HG03342 (cell line): ENCODE data around the gene CIROP.
A peak's percentile ranks its signal among the peaks of the same experiment; 100 is the strongest.

Experiments
- ATAC-seq: cut with Tn5 transposase; IDR thresholded peaks from one replicate; pipeline ENCODE4 v1.9.1; 2021; ENCODE audit warnings: mild to moderate bottlenecking, moderate library complexity; ENCODE audit not compliant: unreplicated experiment

CIROP gene

DNA sequence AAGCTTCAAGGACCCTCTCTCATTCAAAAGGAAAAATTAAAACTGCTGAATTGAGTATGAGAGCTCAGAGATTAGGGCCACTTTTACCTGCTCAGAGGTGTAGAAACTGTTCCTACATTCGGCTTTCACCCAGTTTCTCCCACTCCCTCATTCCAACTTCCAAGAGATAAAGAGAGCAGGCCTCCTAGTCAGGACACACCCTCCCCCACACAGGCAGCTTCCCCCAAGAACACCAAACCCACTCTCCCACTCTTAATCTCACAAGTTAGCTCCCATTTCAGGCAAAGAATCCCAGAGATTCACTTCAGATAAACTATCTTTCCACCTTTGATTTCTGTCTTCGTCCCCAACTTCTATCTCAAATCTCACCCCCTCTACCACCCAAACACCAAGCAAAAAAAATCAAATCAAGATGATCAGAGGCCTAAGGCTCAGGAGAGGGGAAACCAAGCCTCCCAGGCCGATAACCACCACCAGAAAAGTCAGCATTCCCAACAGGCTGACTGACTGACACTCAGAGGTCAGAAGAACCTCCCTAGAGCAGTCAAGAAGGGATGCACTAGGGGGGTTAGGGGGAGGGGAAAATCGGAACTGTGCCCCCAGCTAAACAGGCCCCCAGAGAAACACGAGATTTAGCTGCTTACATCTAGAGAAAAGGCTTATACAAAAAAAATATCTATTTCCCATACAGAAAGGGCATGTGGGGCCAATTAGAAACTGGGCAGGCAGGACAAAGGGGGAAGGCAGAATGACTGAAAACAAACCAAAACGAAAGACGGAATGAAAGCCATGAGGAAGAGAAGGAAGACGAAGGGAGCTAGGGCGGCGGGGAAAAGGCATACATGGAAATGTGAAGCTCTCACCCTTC is 34.3 kb downstream of the CIROP start:
- ATAC-seq, result no peak

GRCh38 chr14:23069413-23069806 is 35.4 kb downstream of the CIROP start:
- no peak for ATAC-seq

DNA sequence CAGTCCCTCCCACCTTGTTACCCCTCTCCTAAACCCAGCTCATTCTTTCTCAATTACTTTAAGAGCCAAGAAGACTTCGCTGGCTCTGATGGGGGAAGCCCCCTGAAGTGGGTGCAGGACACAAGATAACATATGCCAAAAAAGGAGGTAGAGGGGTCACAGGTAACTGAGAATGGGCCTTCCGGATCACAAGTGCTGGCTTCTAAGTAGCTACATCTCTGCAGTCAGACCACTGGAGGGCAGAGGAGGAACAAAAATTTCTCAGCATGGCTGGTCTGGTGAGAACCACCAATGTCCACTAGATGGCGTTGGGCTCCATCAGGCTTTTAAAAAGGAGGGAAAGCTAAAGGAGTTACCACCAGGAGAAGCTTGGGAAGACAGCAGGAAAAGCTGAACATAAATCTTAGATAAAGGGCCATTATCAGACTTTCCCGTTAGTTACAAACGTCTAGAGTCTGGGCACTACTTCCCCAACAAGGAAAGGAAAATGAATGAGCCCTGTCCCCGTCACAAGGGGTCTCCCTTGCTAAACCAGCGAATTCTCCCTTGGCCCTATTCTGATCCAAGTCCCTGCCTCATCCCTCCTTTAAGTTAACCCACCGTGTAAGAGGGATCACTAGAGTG is 35.9 kb downstream of the CIROP start:
- peak; percentile 78 for ATAC-seq

DNA sequence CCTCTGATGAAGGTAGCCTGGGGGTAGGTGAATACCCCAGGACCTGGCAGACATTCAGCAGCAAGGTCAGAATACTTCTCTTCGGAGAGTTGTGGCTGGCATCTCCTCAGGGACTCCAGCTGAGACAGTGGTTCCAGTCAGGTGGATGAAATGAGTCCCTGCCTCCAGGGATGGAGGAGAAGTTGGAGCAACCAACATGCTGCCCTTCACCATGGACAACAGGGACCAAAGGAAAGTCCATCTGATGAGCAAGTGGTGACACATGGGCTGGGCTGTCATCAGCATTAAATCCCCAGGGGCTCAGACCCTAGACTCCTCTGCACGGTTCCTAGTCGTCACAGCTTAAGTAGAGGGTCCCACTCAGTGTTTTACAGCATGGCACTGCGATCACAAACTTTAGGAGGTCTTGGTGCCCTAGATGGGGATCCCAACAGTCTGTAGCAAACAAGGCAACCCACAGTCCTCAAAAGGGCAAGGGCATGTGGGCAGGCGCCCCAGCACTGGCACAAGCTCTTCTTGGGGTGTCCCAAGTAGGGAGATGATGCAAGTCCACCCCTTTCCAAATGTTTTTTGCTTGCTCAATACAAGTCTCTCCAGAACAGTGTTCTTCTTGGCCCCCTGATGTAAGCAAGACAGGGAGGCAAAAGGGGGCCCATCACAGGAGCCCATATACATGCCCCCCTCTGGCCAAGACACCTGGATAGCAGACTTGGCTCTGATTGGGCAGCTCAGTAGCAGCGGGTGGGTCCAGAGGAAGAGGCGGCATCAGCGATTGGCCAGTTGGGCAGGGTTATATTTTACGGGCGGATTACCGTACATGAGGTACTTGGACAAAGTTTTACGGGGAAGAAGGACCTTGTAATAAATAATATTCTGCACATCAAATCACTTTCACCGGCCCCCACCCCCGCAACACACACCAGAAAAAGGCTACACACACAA is 36.7 kb downstream of the CIROP start:
- no peak for ATAC-seq

DNA sequence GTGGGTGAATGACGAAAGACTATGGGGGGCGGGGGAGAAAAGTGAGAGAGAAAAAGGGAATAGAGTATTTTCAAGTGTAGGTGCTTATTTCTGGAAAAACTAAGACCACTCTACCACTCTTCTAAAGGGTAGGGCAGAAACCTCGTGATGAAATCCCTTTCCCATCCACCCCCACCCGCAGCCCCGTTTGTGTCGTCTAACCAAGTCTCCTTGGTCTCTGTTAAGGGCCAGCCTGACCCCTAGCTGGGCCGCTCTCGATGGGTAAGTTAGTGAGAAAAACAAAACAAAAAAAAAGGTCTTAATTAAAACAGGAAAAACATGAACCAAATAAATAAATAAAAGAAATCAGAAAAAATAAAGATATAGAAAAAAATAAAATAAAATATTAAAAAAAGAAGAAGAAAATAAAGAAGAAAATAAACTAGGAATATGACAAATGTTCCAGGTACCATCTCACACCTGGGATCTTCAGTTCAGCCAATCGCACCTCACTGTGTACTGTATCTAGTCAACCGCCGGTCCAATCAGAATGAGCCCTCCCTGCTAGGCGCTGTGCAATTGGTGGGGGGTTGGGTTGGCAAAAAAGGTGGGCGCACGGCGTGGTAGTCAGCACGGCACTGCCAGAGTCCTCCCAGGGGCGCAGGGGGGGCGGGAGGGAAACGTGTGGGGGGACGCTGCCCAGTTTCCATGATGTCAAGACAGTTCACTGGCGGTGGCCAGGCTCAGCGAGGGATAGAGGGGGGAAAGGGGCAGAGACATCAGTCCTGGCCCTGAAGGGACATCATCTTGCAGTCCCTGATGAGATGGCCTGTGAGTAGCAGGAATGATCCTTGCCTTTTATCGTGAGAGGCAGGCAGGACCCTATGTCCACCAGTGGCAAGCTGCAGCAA is 37.7 kb downstream of the CIROP start:
- ATAC-seq, result no peak

DNA sequence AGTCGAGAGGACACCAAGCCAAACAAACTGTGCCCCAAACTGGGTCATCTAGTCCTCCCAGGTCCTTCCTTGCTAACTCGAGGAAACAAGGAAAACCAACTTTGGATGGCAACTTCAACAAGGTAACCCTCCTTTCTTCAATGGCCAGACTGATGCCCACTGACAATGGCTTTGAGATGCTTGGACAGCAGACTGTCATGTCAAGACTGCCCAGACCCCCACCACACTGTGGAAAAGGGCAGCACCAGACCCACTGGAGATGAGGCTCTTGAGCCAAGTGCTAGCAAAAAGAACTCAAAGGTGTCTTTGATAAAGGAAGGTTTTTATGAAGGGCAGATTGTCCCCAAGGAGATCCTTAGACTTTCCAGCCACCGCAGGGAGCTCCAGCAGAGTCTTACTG is 38.4 kb downstream of the CIROP start:
- ATAC-seq, result no peak

DNA sequence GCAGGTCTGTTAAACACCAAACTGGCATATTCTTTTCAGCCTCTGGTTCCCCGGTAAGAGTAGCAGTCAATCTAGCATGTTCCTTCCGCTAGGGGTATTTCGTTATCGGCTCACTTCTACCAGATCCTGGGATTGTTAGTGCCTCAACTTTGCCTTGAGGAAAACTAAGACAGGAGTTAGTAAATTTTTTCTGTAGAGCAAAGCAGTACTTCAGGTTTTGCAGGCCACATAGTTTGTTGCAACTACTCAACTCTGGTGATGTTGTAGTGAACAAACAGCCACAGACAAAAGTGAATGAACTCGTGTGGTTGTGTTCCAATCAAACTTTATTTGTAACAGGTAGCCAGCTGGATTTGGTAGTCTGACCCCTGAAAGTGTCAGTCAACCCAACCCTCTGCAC is 41.2 kb downstream of the CIROP start:
- no peak for ATAC-seq

- ATAC-seq, result no peak
Measured at GRCh38 chr14:23062002-23062401, 42.8 kb downstream of the CIROP start.

DNA sequence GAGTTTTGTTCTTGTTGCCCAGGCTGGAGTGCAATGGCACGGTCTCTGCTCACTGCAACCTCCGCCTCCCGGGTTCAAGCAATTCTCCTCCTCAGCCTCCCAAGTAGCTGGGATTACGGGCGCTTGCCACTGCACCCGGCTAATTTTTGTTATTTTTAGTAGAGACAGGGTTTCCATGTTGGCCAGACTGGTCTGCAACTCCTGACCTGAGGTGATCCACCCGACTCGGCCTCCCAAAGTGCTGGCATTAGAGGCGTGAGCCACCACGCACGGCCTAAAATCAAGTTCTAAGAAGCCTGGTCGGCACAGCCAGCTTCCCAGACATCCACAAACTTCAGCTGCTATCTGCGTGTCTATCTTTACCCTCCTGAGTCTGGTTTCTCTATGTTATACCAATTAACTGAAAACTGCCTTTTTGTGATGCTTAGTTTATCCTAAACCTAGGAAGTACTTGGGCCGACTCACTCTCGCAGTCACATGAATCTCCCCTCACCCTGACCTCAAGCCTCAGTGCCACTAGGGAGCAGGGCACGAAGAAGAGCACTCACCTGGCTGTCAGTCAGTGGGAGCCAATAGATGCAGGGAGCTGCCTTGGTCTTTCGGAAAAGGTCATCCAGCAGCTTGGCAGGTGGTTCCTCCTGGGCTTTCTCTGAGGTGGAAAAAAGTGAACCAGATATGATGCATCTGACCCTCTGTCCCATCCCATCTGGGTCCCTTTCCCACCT is 44.1 kb downstream of the CIROP start:
- ATAC-seq, result no peak

DNA sequence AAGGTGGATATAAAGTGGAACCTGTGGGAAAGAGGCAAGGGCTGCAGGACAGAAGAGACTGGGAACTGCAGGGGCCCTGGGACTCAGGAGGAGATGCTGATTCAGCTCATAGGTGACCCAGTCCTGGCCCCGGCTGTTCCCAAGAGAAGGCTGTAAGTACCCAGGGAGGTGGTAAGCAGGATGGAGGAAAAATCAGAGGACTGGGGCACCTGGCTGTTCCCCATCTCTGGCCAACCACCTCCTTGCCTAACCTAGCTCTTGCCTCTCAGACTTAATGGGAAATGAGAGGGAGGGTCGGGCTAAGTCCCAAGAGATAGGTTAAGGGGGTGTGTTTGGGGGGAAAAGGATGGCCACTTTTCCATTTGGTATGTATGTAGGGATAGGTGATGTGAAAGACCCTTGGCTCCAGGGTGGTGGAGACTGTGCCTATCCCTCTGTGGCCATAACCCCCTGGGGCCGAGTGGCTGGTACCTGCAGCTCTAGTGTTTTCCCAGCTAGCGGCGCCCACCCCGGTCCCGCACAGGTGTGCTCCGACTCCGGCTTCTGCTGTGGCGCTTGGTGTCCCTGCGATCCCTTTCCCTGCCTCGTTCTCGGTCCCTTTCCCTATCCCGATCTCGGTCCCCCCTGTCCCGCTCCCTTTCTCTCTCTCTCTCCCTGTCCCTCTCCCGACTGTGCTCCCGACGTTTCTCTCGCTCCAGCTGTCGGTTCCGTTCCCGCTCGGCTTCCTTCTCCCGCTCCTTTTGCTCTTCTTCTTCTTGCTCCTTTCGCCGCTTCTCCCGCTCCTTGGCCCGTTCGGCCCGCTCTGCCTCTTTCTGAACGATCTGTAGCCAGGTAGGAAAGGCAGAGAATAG is 45.9 kb downstream of the CIROP start:
- ATAC-seq, result no peak

DNA sequence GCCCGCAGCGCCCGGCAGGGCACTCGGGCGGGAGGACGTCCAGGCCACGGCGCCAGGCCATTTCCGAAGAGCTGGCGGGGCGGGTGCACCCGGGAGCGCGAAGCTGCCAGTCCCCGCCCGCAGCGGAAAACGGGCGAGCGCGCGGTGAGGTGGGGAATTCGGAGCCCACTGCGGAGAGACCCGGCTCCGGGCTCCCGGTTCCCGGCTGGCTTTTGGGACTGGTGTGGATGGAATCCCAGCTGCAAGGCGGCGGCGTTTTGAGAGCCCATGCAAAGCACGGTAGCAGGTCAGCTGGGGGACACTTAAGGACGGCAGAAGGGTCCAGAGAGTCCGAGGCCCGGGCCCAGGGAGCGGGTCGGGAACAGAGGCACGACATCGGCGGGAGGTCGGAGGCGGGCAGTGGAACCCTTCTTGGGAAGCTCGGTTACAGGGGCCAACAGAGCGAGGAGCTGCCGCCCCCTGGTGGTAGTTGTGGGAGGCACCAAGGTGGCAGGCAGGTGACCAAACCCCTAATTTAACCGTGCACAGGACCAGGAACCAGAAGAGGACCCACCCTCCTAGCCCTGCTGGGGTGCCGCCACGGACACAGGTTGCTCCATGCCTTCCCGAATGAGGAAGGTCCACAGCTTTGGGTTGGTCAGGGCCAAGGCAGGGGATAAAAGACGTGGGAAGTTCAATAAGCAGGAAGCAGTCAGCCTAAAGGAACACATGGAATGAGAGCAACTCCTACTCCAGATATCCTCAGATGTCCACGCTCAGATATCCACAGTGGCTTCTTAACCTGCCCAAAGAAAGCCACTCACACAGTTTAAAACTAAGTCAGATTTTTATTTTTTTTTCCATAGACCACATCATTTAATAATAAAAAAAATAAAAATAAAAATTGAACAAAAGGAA is 46.8 kb downstream of the CIROP start:
- peak; percentile 56 for ATAC-seq

- no peak for ATAC-seq
Measured at GRCh38 chr14:23056956-23057756, 47.6 kb downstream of the CIROP start, which contains the start of gene CDH24. Gene CDH24, minus strand, starts transcription at chr14:23057520. Its CDS starts 1,787 bp downstream, at chr14:23055733.

GRCh38 chr14:23056145-23056955 is 48.4 kb downstream of the CIROP start:
- ATAC-seq, result peak; percentile 54

DNA sequence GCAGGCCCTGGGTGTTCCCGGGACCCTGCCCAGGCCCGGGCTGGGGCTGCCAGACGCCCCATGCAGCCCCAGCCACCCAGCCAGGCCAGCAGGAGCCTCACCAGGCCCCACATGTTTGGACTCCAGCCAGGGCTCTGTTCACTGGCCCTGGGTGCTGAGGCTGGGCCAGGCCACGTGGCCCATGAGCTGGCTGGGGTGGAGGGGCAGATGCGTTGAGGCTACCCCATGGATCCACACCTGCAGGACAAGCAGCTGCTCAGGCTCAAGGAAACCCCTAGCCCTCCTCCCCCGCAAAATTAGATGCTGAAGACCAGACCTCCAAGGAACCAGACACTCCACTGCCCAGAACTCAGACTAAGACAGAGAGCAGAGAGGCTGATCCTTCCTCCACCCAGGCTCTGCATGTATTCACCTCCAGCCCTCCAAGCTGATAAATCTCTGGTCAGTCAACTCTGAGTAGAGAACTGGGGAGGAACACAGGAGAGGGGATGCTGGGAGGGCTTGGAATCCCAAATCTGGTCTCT is 49.1 kb downstream of the CIROP start:
- ATAC-seq, result no peak

DNA sequence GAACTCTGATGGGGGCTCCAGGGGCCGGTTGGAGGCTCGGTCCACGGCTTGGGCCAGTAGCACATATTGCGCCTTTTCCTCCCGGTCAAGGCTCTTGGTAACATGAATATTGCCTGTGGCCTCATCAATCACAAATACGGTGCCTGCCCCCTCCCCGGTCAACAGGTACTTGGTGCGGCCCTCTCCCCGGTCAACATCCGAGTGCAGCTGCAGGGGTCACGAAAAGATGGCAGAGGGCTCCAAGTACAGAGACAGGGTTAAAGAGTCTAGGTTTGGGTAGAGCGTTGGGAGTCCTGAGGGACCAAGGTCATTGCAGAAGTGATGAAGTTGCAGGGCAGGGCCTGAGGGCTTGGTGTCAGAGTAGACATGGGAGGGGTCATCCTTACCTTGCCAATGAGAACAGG is 49.6 kb downstream of the CIROP start:
- no peak for ATAC-seq
